ENCODE results near the gene RPA1. TPM values are rescaled to one million over a fixed set of nuclear protein-coding genes. Genes with fewer than 3 reads are reported as not detected.
A peak's percentile ranks its signal among the peaks of the same experiment; 100 is the strongest.

The RPA1 gene
- polyA plus RNA-seq, 3 donors, result 18.5 to 27.4 (median 23.8) TPM

- H4K20me1 ChIP-seq (ENCODE audit: insufficient read depth, low read length), result no peaks in the 10 kb centered on the region
- H2AFZ ChIP-seq (ENCODE audit: insufficient read depth, low read depth, low read length, poor library complexity, severe bottlenecking), result no peak overlapping the region
- H3K27ac ChIP-seq (ENCODE audit: low read depth in 1 of 2, low read length in 2 of 2), result no peak overlapping the region
- Mint-ChIP-seq H3K36me3 (peaks cover 37 to 56% of the 10 kb centered on the region in 2 donors), H3K27me3 (ENCODE audit: low read depth in 3 of 3) (no peaks in the 10 kb centered on the region), H3K4me1 (no peaks in the 10 kb centered on the region), H3K4me3 (no peak overlapping the region), H3K27ac (peak overlapping the region in 3 of 7 donors; percentile 16 to 61 (median 37)), H3K9me3 (no peaks in the 10 kb centered on the region)
- intact Hi-C loops (cut with micrococcal nuclease), result no loop called here
- H3K36me3 ChIP-seq (replicated peaks in 1 of 2; ENCODE audit: control insufficient read depth in 1 of 2, insufficient read depth in 2 of 2, low read length in 2 of 2), result peaks cover 11 to 27% of the 10 kb centered on the region in 2 donors
- H3K4me1 ChIP-seq (ENCODE audit: control insufficient read depth in 1 of 2, insufficient read depth in 2 of 2, low read length in 2 of 2), result no peaks in the 10 kb centered on the region
- H3K27me3 ChIP-seq (ENCODE audit: control insufficient read depth in 2 of 2, insufficient read depth in 2 of 2, low read length in 2 of 2), result no peaks in the 10 kb centered on the region
- H3K9me3 ChIP-seq (replicated peaks in 1 of 2; ENCODE audit: control insufficient read depth in 1 of 2, insufficient read depth in 1 of 2, low read length in 2 of 2), result no peaks in the 10 kb centered on the region
- TF ChIP-seq CTCF (IDR thresholded peaks at IDR 0.05), result no peak
- H3K4me2 ChIP-seq (replicated peaks; ENCODE audit: extremely low read depth, low read length, poor library complexity, severe bottlenecking), result no peak overlapping the region
- no peak for DNase-seq
- H3K4me3 ChIP-seq (replicated peaks in 1 of 3; ENCODE audit: low read depth in 2 of 3, low read length in 3 of 3), result no peak overlapping the region
- no peak overlapping the region for H3K9ac ChIP-seq (ENCODE audit: insufficient read depth, low read length, poor library complexity, severe bottlenecking)
- 97% methylated on average over 13 of the region's 20 CpGs for WGBS (ENCODE audit: insufficient coverage)
- H3K79me2 ChIP-seq (ENCODE audit: insufficient read depth, low read length), result no peaks in the 10 kb centered on the region
Measured at GRCh38 chr17:1810450-1811103, 19.2 kb upstream of the RPA1 start.

- Histone ChIP-seq H2AFZ (ENCODE audit: insufficient read depth, low read depth, low read length, poor library complexity, severe bottlenecking) (no peak overlapping the region), H3K4me2 (replicated peaks; ENCODE audit: extremely low read depth, low read length, poor library complexity, severe bottlenecking) (no peak overlapping the region), H3K27ac (ENCODE audit: low read depth in 1 of 2, low read length in 2 of 2) (no peak overlapping the region), H3K9ac (ENCODE audit: insufficient read depth, low read length, poor library complexity, severe bottlenecking) (no peak overlapping the region), H4K20me1 (ENCODE audit: insufficient read depth, low read length) (no peaks in the 10 kb centered on the region), H3K4me3 (replicated peaks in 1 of 3; ENCODE audit: low read depth in 2 of 3, low read length in 3 of 3) (no peak overlapping the region), H3K9me3 (replicated peaks in 1 of 2; ENCODE audit: control insufficient read depth in 1 of 2, insufficient read depth in 1 of 2, low read length in 2 of 2) (no peaks in the 10 kb centered on the region), H3K4me1 (ENCODE audit: control insufficient read depth in 1 of 2, insufficient read depth in 2 of 2, low read length in 2 of 2) (no peaks in the 10 kb centered on the region), H3K27me3 (ENCODE audit: control insufficient read depth in 2 of 2, insufficient read depth in 2 of 2, low read length in 2 of 2) (no peaks in the 10 kb centered on the region), H3K36me3 (replicated peaks in 1 of 2; ENCODE audit: control insufficient read depth in 1 of 2, insufficient read depth in 2 of 2, low read length in 2 of 2) (peaks cover 11 to 27% of the 10 kb centered on the region in 2 donors), H3K79me2 (ENCODE audit: insufficient read depth, low read length) (no peaks in the 10 kb centered on the region)
- H3K36me3 Mint-ChIP-seq, result peaks cover 31 to 60% of the 10 kb centered on the region in 2 donors
- peak overlapping the region in 1 of 7 donors; percentile 35 for H3K27ac Mint-ChIP-seq
- intact Hi-C loops (cut with micrococcal nuclease), result no loop called here
- 84% methylated on average over 4 of the region's 5 CpGs for WGBS (ENCODE audit: insufficient coverage)
- no peak for TF ChIP-seq CTCF (IDR thresholded peaks at IDR 0.05)
- H3K4me3 Mint-ChIP-seq, result no peak overlapping the region
- H3K27me3 Mint-ChIP-seq (ENCODE audit: low read depth in 3 of 3), result no peaks in the 10 kb centered on the region
- H3K9me3 Mint-ChIP-seq, result no peaks in the 10 kb centered on the region
- no peak for DNase-seq
- no peaks in the 10 kb centered on the region for H3K4me1 Mint-ChIP-seq
Measured at GRCh38 chr17:1813088-1813487, 16.7 kb upstream of the RPA1 start.

All from CD14-positive monocyte (primary cell).